ENCODE measurements around the gene CYP2A6.
"Not testable (repeated sequence)": the region's sequence is repeated elsewhere in the genome, so short reads cannot be mapped to it uniquely, and the experiment has no call there.

Gene CYP2A6, protein sequence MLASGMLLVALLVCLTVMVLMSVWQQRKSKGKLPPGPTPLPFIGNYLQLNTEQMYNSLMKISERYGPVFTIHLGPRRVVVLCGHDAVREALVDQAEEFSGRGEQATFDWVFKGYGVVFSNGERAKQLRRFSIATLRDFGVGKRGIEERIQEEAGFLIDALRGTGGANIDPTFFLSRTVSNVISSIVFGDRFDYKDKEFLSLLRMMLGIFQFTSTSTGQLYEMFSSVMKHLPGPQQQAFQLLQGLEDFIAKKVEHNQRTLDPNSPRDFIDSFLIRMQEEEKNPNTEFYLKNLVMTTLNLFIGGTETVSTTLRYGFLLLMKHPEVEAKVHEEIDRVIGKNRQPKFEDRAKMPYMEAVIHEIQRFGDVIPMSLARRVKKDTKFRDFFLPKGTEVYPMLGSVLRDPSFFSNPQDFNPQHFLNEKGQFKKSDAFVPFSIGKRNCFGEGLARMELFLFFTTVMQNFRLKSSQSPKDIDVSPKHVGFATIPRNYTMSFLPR

DNA sequence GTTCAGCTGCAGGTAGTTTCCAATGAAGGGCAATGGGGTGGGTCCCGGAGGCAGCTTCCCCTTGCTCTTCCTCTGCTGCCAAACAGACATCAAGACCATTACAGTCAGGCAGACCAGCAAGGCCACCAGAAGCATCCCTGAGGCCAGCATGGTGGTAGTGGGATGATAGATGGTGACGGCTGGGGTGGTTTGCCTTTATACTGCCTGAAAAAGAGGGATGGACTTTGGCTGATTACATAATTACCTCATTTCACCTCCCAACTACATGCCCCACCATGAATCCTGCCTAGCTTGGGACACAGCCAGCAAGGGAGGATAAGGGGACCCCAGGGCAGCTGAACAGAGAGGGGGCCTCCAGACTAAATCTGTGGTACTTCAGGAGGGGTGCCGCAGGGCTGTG, at the start of gene CYP2A6:
TSS of gene CYP2A6 (minus strand) at position 171 of the 400 bp plus-strand sequence. CDS start at position 150, 21 bp downstream.
- DNase-seq, result not testable (repeated sequence)

DNA sequence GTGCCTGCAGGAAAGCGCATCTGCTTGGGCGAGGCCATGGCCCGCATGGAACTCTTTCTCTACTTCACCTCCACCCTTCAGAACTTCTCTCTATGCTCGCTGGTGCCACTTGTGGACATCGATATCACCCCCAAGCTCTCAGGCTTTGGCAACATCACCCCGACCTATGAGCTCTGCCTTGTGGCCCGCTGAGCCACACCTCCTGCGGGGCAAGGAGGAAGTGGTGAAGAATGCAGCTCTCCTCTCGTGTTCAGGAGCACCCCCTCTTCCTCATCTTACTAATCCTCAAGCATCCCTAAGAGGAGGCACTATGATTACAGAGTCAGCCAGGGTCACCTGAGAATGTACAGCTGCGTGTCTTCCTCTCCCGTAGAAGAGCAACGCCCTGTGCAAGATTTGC, 49.7 kb upstream of the CYP2A6 start:
- not testable (repeated sequence) for DNase-seq

DNA sequence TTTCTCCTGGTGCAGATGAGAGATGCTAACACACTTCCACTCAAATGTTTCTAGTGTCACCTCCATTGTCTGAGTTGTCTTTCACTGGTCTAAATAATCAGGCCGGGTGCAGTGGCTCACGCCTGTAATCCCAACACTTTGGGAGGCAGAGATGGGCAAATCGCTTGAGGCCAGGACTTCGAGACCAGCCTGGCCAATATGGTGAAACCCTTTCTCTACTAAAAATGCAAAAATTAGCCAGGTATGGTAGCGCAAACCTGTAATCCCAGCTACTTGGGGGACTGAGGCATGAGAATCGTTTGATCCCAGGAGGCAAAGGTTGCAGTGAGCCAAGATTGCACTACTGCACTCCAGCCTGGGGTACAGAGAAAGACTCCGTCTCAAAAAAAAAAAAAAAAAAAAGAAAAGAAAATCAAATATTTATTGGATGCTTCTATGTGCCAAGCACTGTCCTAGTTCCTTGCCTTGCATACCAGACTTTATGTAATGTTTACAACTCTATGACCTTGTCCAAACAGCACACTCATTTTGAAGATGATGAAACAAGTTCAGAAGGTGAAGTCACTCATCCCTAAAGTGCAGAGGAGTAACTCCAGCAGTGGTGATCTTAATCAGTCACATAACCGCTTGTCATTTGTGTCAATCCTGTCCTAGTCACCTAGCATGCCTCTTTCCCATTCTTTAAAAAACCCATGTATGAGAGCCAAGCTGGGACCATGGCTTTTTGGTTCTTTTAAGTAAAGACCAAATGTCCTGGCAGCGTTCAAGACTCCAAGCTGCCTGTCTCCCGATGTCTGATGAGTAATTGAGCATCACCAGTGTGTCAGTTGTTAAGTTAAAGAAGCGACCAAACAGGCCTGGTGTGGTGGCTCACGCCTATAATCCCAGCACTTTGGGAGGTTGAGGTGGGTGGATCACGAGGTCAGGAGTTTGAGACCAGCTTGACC, 46.9 kb upstream of the CYP2A6 start:
- not testable (repeated sequence) for DNase-seq

DNA sequence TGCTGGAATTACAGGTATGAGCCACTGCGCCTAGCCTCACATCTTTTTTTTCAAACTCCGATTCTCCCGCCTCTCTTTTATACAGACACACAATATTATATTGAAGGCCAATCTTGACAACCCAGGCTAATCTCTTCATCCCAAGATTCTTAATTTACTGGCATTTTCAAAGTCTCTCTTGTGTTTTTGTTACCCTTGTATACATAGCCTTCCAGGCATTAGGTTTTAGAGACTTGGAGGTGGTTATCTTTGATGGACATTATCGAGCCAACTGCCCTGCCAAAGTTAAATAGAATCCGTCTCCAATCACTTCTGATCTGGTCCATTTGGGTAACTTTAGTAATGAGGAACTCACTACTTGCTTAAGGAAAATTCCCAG, 46.2 kb upstream of the CYP2A6 start:
- no peak for DNase-seq

DNA sequence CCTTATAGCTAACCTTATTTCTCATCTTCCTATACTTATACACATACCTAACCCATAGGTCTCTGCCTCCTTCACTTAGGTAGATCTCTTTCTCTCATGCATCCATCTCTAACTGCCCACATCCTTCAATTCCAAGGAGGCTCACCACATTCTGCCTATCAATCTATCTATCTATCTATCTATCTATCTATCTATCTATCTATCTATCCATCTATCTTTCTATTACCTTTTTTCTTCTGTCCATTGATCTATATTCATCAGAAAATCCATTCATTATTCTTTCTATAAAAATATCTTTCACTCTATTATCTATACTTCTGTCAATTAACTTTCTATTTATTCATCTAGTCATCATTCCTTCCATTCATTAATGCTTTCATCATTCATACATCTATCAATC, 42.9 kb upstream of the CYP2A6 start:
- DNase-seq, result no peak

DNA sequence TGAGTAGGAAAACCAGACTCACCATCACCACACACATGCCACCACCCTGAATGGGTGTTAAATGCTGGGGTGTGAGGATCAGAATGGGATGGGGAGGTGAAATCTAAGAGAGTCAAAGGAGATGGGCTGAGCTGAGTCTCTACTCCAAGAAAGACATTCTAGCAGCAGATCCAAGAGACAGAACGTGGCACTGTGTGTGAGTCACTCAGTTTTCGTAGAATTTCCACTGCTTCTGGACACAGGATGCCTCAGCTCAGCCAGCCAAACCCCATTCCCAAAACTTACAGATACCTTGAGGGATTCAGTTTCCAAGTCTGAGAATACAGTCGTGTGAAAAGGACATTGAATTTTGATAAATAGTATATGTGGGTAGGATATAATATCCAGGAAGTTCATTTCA, 39.1 kb upstream of the CYP2A6 start:
- DNase-seq, result no peak

DNA sequence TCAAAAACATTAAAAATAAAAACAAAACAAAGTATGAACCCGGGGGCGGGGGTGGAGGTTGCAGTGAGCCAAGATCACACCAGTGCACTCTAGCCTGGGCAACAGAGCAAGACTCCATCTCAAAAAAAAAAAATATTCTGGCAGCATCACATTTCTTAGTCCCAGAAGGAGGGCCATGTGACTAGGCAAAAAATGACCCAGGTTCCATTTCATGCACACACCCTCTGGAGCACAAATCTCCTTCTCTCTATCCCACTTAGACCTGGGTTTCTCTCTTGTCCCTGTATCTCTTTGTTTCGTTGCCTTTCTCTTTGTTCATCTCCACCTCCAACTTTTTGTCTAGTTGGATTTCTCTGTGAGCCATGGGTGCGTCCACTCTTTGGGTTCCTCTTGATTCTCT, 37.9 kb upstream of the CYP2A6 start:
- no peak for DNase-seq

DNA sequence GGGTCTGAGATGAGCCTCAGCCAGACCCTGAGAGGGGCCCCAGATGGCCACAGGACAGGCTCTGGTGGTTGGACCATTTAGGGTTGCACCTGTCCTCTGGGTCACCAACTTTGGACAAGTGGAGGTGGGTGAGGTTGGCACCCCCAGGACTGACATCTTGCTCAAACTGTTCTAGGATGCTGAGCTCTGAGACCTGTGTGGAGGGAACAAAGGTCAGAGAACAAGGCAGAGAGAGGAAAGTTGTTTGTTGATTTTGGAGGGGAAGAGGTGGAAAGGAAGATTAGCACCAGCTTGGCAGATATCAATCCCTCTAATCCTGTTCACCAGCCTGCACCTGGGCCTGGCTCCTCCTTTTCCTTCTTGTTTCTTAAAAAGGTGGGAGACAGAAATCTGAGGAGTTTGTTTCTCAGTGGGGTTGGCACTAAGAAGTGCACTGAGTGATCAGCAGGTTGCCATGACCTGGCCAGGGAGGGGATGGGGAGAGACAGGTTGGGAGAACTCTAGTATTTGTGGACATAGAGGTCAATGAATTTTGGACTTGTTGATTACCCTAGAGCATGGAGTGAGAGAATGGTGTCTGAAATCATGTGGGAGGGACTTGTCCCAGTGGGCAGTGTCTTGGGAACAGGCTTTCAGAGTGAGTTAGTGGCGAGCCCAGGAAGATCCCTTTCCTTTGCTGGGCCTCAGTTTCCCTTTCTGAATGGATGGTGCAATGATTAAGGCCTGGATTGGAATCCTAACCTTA, 34.1 kb upstream of the CYP2A6 start:
- DNase-seq, result not testable (repeated sequence)

DNA sequence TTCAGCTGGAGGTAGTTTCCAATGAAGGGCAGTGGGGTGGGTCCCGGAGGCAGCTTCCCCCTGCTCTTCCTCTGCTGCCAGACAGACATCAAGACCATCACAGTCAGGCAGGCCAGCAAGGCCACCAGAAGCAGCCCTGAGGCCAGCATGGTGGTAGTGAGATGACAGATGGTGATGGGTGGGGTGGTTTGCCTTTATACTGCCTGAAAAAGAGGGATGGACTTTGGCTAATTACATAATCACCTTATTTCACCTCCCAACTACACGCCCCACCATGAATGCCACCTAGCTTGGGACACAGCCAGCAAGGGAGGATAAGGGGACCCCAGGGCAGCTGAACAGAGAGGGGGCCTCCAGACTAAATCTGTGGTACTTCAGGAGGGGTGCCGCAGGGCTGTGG, 31.8 kb upstream of the CYP2A6 start, which contains the start of gene CYP2A7:
TSS of gene CYP2A7 (minus strand) at position 170 of the 400 bp plus-strand sequence. CDS start at position 149, 21 bp downstream.
- DNase-seq, result not testable (repeated sequence)

DNA sequence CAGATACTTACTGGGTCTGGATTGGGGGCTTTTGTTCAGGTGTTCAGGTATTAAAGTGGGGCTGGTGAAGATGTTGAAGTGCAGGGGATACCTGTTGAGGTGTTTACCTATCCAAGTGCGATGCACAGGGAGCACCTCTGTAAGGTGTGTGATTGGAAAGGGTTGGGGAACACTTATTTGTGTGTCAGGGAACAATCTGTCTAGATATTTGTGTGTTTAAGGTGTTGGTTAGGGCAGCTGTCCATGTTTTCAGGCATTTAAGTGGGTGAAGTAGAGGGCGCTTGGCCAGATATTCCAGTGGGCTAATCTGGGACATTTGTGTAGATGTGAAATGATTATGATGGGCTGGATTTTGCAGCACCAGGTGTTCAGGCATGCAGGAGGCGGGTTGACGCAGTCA, 29.1 kb upstream of the CYP2A6 start:
- not testable (repeated sequence) for DNase-seq

DNA sequence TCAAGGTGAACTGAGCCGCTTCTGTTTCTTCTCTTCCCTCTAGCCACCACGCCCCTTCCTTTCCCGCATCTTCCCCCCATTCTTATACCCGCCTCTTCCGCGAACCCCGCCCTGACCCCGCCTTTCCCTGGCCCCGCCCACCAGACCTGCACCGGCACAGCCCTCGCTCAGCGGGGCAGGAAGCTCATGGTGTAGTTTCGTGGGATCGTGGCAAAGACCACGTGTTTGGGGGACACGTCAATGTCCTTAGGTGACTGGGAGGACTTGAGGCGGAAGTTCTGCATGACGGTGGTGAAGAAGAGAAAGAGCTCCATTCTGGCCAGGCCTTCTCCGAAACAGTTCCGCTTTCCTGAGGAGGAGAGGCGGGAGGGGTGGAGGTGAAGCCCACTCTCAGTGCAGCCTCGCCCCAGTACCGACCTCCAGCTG, 25.3 kb upstream of the CYP2A6 start:
- not testable (repeated sequence) for DNase-seq

DNA sequence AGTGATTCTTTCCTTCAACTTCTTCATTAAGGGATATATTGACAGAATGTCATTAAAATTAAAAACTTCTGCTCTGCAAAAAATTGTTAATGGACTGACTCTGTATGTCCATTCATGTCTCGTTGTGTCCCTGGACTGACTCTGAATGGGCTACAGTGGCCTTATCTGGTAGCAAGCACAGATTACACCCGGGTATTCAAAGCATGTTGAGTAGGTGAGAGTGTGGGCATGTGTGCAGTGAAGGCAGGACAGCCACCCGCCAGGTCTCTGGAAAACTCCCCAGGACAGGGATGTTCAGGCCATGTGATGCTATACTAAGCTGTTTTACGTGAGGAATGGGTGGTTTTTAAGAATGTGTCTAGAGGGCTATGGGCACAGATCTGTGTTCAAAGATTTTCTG, 24.6 kb upstream of the CYP2A6 start:
- not testable (repeated sequence) for DNase-seq

DNA sequence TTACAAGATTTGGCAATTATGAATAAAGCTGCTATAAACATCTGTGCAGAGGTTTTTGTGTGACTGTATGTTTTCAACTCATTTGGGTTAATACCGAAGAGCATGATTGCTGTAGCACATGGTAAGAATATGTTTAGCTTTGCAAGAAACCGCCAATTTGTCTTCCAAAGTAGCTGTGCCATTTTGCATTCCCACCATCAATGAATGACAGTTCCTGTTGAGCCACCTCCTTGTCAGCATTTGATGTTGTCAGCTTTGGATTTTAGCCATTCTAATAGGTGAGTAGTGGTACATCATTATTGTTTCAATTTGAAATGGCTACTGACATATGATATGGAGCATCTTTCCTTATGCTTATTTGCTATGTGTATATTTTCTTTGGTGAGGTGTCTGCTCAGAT, 23.6 kb upstream of the CYP2A6 start:
- not testable (repeated sequence) for DNase-seq

DNA sequence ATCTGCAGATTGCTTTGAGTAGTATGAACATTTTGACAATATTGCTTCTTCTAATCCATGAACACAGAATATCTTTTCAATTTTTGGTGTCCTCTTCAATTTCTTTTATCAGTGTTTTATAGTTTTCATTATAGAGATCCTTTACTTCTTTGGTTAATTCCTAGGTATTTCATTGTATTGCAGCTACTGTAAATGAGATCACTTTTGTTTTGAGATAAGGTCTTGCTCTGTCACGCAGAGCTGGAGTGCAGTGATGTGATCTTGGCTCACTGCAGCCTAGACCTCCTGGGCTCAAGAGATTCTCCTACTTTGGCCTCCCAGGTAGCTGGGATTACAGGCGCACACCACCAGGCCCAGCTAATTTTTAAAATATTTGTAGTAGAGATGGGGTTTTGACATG, 22.0 kb upstream of the CYP2A6 start:
- DNase-seq, result no peak

DNA sequence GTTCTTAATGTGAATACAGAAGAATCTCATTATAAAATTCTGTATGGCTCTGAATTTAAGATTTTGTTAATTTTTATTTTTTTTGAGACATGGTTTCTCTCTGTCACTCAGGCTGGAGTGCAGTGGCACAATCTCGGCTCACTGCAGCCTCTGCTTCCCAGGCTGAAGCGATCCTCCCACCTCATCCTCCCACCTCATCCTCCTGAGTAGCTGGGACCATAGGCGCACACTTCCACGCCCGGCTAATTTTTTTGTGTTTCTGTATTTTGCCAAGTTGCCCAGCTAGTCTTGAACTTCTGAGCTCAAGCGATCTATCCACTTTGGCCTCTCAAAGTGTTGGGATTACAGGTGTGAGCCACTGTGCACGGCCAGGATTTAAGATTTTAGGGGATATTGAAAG, 17.5 kb upstream of the CYP2A6 start:
- no peak for DNase-seq

DNA sequence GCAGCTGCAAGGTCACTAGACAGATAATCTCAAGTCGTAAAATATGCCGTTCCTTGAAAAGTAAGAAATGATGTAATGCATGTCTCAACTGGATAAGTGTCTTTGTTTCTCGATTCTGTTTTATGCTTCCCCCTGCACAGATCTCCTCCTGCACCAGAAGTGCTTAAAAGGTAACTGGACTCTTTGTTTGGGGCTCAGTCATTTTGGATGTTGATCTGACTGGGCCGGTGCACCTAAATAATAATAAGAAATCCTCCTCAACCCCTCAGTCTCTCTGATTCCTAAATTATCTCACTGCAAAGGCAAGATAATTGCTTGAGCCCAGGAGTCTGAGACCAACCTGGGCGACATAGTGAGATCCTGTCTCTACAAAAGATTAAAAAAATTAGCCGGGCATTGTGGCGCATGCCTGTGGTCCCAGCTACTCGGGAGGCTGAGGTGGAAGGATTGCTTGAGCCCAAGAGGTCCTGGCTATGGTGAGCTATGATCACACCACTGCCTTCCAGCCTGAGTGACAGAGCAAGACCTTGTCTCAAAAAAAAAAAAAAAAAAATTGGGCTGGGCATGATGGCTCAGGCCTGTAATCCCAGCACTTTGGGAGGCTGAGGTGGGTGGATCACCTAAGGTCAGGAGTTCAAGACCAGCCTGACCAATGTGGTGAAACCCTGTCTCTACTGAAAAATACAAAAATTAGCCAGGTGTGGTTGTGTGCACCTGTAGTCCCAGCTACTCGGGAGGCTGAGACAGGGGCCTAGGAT, 14.7 kb upstream of the CYP2A6 start:
- DNase-seq, result not testable (repeated sequence)

DNA sequence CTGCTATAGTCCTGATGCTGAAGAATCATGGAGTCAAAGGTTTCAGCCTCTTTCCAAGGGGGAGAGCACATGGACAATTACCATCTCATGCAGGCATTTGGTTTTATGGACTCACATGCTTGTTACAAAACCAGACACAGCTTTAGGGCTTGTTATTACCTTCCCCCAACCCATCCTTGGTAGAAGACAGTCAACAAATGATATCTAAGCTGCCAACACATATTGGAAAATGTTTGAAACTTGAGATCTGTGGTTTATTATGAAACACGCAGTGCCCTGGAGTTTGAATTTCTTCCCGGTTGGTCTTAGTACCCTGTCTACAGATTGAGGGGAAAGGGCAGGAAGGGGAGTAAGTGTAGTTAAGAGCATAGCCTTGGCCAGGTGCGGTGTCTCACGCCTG, 12.5 kb upstream of the CYP2A6 start:
- no peak for DNase-seq

DNA sequence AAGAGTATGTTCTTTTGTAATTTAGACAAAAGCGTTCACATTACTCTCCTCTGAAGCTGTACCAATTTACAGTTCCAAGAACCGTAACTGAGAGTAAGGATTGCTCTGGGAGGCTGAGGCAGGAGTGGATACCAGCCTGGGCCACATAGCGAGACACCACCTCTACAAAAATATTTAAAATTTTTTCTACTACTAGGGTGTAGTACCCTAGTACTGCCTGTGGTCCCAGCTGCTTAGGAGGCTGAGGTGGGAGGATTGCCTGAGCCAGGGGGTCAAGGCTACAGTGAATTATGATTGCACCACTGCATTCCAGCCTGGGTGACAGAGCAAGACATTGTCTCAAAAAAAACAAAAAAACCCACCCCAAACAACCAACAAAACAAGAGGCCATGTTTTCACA, 12.1 kb upstream of the CYP2A6 start:
- no peak for DNase-seq

DNA sequence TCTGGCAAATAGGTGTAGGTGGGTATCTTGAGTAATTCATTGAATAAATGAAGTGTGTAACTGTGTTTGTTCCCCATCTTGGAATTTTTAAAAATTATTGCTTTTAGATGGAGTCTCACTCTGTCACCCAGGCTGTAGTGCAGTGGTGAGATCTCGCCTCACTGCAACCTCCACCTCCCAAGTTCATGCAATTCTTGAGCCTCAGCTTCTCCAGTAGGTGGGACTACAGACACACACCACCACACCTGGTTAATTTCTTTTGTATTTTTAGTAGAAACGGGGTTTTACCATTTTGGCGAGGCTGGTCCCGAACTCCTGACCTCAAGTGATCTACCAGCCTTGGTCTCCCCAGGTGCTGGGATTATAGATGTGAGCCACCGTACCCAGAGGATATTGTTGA, 7.9 kb upstream of the CYP2A6 start:
- no peak for DNase-seq

DNA sequence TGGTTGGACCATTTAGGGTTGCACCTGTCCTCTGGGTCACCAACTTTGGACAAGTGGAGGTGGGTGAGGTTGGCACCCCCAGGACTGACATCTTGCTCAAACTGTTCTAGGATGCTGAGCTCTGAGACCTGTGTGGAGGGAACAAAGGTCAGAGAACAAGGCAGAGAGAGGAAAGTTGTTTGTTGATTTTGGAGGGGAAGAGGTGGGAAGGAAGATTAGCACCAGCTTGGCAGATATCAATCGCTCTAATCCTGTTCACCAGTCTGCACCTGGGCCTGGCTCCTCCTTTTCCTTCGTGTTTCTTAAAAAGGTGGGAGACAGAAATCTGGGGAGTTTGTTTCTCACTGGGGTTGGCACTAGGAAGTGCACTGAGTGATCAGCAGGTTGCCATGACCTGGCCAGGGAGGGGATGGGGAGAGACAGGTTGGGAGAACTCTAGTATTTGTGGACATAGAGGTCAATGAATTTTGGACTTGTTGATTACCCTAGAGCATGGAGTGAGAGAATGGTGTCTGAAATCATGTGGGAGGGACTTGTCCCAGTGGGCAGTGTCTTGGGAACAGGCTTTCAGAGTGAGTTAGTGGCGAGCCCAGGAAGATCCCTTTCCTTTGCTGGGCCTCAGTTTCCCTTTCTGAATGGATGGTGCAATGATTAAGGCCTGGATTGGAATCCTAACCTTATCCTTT, 2.4 kb upstream of the CYP2A6 start:
- DNase-seq, result not testable (repeated sequence)

DNA sequence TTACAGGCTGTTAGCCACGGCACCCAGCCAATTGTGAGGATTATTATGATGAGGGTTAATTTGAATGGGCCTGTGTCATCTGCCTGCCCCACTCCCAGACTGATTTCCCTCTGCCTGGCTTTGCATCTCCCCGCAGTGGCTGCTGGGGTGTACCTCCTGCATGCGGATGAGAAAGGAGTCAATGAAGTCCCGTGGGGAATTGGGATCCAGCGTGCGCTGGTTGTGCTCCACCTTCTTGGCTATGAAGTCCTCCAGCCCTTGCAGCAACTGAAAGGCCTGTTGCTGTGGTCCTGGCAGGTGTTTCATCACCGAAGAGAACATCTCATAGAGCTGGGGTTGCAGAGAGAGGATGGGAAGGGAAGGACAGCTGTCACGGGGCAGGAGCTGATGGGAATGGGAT, 3.5 kb downstream of the CYP2A6 start:
- DNase-seq, result not testable (repeated sequence)

All from NCI-H2171 treated with DMSO at 0.1 percent for 48 hours (cell line).